HCT116 (cell line): ENCODE measurements around the gene AHR.
"Not testable (repeated sequence)": the region's sequence is repeated elsewhere in the genome, so short reads cannot be mapped to it uniquely, and the experiment has no call there.

Source experiments
- CEBPB ChIP-seq: IDR thresholded peaks from 2 replicates; pipeline ENCODE4 v1.6.1; 2012; ENCODE audit warnings: low read depth
- EZH2phosphoT487 ChIP-seq: fragments of 200-600 bp; IDR thresholded peaks from 2 replicates; pipeline ENCODE4 v1.6.1; 2018; ENCODE audit warnings: antibody characterized with exemption, borderline replicate concordance
- POLR2A ChIP-seq: IDR thresholded peaks from 2 replicates; pipeline ENCODE4 v1.7.0; 2011; ENCODE audit warnings: borderline replicate concordance; ENCODE audit not compliant: insufficient read depth, insufficient read length; ENCODE audit errors: extremely low read depth
- RAD21 ChIP-seq: IDR thresholded peaks from 2 replicates; pipeline ENCODE4 v1.6.1; 2012; ENCODE audit warnings: low read depth, mild to moderate bottlenecking
- SP1 ChIP-seq: IDR thresholded peaks from 2 replicates; pipeline ENCODE4 v1.6.1; 2012; ENCODE audit warnings: low read depth
- TF ChIP-seq, protein P1 (sequence below): IDR thresholded peaks from 2 replicates; pipeline ENCODE4 v1.6.1; 2012
- TF ChIP-seq, protein P2 (sequence below), 3 experiments: fragments of 200-600 bp in 1 of 3; sonication (generic) in 1 of 3; IDR thresholded peaks in 2 of 3; conservative IDR thresholded peaks in 1 of 3; 2 replicates each; pipeline ENCODE4 v1.5.1; 2012 to 2017; ENCODE audit warnings: low read depth in 2 of 3, low read length in 2 of 3, antibody characterized with exemption in 1 of 3, borderline replicate concordance in 1 of 3, control low read depth in 1 of 3, mild to moderate bottlenecking in 1 of 3, mixed read lengths in 1 of 3, mixed run types in 1 of 3, moderate library complexity in 1 of 3; ENCODE audit not compliant: insufficient read depth in 1 of 3

DNA sequence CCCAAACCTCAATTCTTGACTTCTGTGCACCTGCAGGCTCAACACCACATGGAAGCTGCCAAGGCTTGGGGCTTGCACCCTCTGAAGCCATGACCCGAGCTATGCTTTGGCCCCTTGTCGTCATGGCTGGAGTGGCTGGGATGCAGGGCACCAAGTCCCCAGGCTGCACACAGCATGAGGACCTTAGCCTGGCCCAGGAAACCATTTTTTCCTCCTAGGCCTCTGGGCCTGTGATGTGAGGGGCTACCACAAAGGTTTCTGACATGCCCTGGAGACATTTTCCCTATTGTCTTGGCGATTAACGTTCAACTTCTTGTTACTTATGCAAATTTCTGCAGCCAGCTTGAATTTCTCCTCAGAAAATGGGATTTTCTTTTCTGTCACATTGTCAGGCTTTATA is 96.1 kb downstream of the AHR start:
- TF ChIP-seq POLR2A, CEBPB, SP1, EZH2phosphoT487, RAD21: not testable (repeated sequence)
- TF ChIP-seq, protein P1, sequence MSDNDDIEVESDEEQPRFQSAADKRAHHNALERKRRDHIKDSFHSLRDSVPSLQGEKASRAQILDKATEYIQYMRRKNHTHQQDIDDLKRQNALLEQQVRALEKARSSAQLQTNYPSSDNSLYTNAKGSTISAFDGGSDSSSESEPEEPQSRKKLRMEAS = not testable (repeated sequence)
- TF ChIP-seq, protein P2, sequence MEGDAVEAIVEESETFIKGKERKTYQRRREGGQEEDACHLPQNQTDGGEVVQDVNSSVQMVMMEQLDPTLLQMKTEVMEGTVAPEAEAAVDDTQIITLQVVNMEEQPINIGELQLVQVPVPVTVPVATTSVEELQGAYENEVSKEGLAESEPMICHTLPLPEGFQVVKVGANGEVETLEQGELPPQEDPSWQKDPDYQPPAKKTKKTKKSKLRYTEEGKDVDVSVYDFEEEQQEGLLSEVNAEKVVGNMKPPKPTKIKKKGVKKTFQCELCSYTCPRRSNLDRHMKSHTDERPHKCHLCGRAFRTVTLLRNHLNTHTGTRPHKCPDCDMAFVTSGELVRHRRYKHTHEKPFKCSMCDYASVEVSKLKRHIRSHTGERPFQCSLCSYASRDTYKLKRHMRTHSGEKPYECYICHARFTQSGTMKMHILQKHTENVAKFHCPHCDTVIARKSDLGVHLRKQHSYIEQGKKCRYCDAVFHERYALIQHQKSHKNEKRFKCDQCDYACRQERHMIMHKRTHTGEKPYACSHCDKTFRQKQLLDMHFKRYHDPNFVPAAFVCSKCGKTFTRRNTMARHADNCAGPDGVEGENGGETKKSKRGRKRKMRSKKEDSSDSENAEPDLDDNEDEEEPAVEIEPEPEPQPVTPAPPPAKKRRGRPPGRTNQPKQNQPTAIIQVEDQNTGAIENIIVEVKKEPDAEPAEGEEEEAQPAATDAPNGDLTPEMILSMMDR (IDR thresholded peaks at IDR 0.05 in 2 of 3, conservative IDR thresholded peaks at IDR 0.05 in 1 of 3; ENCODE audit: borderline replicate concordance in 1 of 3, insufficient read depth in 1 of 3, low read depth in 2 of 3, low read length in 2 of 3) = not testable (repeated sequence)
